HG02571 (cell line): ENCODE data around the gene SPP2.

Source experiments
- ATAC-seq: cut with Tn5 transposase; IDR thresholded peaks from one replicate; pipeline ENCODE4 v1.9.1; 2021; ENCODE audit warnings: mild to moderate bottlenecking, moderate library complexity; ENCODE audit not compliant: unreplicated experiment

The SPP2 gene

GRCh38 chr2:234091432-234091879, 41.0 kb downstream of the SPP2 start:
- no peak for ATAC-seq

GRCh38 chr2:234091883-234092282, 41.4 kb downstream of the SPP2 start:
- no peak for ATAC-seq

- ATAC-seq = no peak
Observed at GRCh38 chr2:234092344-234092743, 41.8 kb downstream of the SPP2 start.

GRCh38 chr2:234095301-234095700, 44.8 kb downstream of the SPP2 start:
- no peak for ATAC-seq

GRCh38 chr2:234096164-234096563, 45.7 kb downstream of the SPP2 start:
- ATAC-seq = no peak

- no peak for ATAC-seq
Observed at GRCh38 chr2:234098681-234099080, 48.2 kb downstream of the SPP2 start.

GRCh38 chr2:234099266-234099665, 48.8 kb downstream of the SPP2 start:
- no peak for ATAC-seq

GRCh38 chr2:234100686-234101085, 50.2 kb downstream of the SPP2 start:
- ATAC-seq = no peak

GRCh38 chr2:234102112-234102511, 51.6 kb downstream of the SPP2 start:
- ATAC-seq = no peak

GRCh38 chr2:234107861-234108260, 57.4 kb downstream of the SPP2 start:
- ATAC-seq = no peak

- ATAC-seq = no peak
Observed at GRCh38 chr2:234109321-234109720, 58.8 kb downstream of the SPP2 start.

- ATAC-seq = no peak
Observed at GRCh38 chr2:234110219-234110618, 59.7 kb downstream of the SPP2 start.

- ATAC-seq = no peak
Observed at GRCh38 chr2:234111523-234111922, 61.0 kb downstream of the SPP2 start.

GRCh38 chr2:234116010-234116409, 65.5 kb downstream of the SPP2 start:
- no peak for ATAC-seq

GRCh38 chr2:234121999-234122398, 71.5 kb downstream of the SPP2 start:
- no peak for ATAC-seq

GRCh38 chr2:234125451-234126145, 75.1 kb downstream of the SPP2 start:
- ATAC-seq = no peak

GRCh38 chr2:234126146-234126470, 75.6 kb downstream of the SPP2 start:
- no peak for ATAC-seq
